Neural cell (in vitro differentiated cells): ENCODE data around the gene MICB. TPM values are rescaled to one million over a fixed set of nuclear protein-coding genes. Genes with fewer than 3 reads are reported as not detected.
A peak's percentile ranks its signal among the peaks of the same experiment; 100 is the strongest.
"Not testable (repeated sequence)": the region's sequence is repeated elsewhere in the genome, so short reads cannot be mapped to it uniquely, and the experiment has no call there.

Experiments
- H2AFZ ChIP-seq: fragments of 200-600, 300-800 bp; sonication (generic), shearing (Covaris generic); 2 replicates; pipeline ENCODE4 v1.6.0; 2014; ENCODE audit warnings: low read depth, mild to moderate bottlenecking, antibody characterized with exemption, low read length, moderate library complexity
- H3F3A ChIP-seq: fragments of 200-600 bp; shearing (Covaris generic); 2 replicates; pipeline ENCODE4 v1.6.1; 2016; ENCODE audit warnings: mild to moderate bottlenecking, moderate library complexity, mixed read lengths, antibody characterized with exemption, low read length; ENCODE audit not compliant: insufficient read depth, poor library complexity, severe bottlenecking
- H3K27ac ChIP-seq: fragments of 200-600, 300-800 bp; sonication (generic), shearing (Covaris generic); 2 replicates; pipeline ENCODE4 v1.5.1; 2014; ENCODE audit warnings: mild to moderate bottlenecking, low read length, moderate library complexity
- H3K27me3 ChIP-seq: fragments of 300-800, 200-600 bp; sonication (generic), shearing (Covaris generic); 2 replicates; pipeline ENCODE4 v1.6.0; 2014; ENCODE audit warnings: mild to moderate bottlenecking, low read depth, low read length, moderate library complexity; ENCODE audit not compliant: insufficient read depth
- H3K36me3 ChIP-seq: fragments of 300-800, 200-600 bp; sonication (generic), shearing (Covaris generic); 2 replicates; pipeline ENCODE4 v1.5.1; 2014; ENCODE audit warnings: mild to moderate bottlenecking, antibody characterized with exemption, low read length, moderate library complexity; ENCODE audit not compliant: insufficient read depth
- H3K4me2 ChIP-seq: fragments of 300-800, 200-600 bp; sonication (generic), shearing (Covaris generic); 2 replicates; pipeline ENCODE4 v1.6.0; 2014; ENCODE audit warnings: mild to moderate bottlenecking, low read length
- H3K4me3 ChIP-seq: fragments of 300-800, 200-600 bp; sonication (generic), shearing (Covaris generic); 2 replicates; pipeline ENCODE4 v1.5.1; 2014; ENCODE audit warnings: mild to moderate bottlenecking, low read length, moderate library complexity
- H3K79me2 ChIP-seq: fragments of 200-600 bp; shearing (Covaris generic); replicated peaks from 2 replicates; pipeline ENCODE4 v1.6.0; 2014; ENCODE audit warnings: mild to moderate bottlenecking, low read length, moderate library complexity; ENCODE audit not compliant: insufficient read depth
- H3K9ac ChIP-seq: fragments of 300-800, 200-600 bp; sonication (generic), shearing (Covaris generic); 2 replicates; pipeline ENCODE4 v1.6.1; 2016; ENCODE audit warnings: mild to moderate bottlenecking, low read length, mixed read lengths
- H3K9me2 ChIP-seq: fragments of 200-600 bp; shearing (Covaris generic); 2 replicates; pipeline ENCODE4 v1.6.1; 2016; ENCODE audit warnings: mild to moderate bottlenecking, low read length, mixed read lengths; ENCODE audit not compliant: insufficient read depth
- H3K9me3 ChIP-seq: fragments of 200-600, 300-800 bp; sonication (generic), shearing (Covaris generic); 2 replicates; pipeline ENCODE4 v1.6.1; 2016; ENCODE audit warnings: mild to moderate bottlenecking, mixed run types, low read length, moderate library complexity, mixed read lengths
- H4K20me1 ChIP-seq: fragments of 200-600 bp; shearing (Covaris generic); 2 replicates; pipeline ENCODE4 v1.6.1; 2016; ENCODE audit warnings: mild to moderate bottlenecking, mixed run types; ENCODE audit not compliant: insufficient read depth
- CTCF ChIP-seq: fragments of 450-650 bp; IDR thresholded peaks from 2 replicates; pipeline ENCODE4 v1.5.1; 2014; ENCODE audit warnings: antibody characterized with exemption, mild to moderate bottlenecking, moderate library complexity; ENCODE audit not compliant: poor library complexity, severe bottlenecking
- EP300 ChIP-seq: fragments of 450-650 bp; conservative IDR thresholded peaks from 2 replicates; pipeline ENCODE4 v1.6.1; 2014; ENCODE audit warnings: antibody characterized with exemption, mild to moderate bottlenecking, moderate library complexity; ENCODE audit not compliant: poor library complexity, severe bottlenecking
- EZH2 ChIP-seq: fragments of 200-600, 300-800 bp; shearing (Covaris generic), sonication (generic); IDR thresholded peaks from 2 replicates; pipeline ENCODE4 v1.6.1; 2014; ENCODE audit warnings: antibody characterized with exemption, low read length, borderline replicate concordance, mild to moderate bottlenecking; ENCODE audit not compliant: insufficient read depth, poor library complexity, severe bottlenecking
- MXI1 ChIP-seq: fragments of 450-650 bp; conservative IDR thresholded peaks from 2 replicates; pipeline ENCODE4 v1.6.1; 2014; ENCODE audit warnings: antibody characterized with exemption, mild to moderate bottlenecking; ENCODE audit not compliant: poor library complexity, severe bottlenecking
- POLR2AphosphoS5 ChIP-seq: IDR thresholded peaks from 2 replicates; pipeline ENCODE4 v1.6.1; 2012
- RAD21 ChIP-seq: fragments of 450-650 bp; conservative IDR thresholded peaks from 2 replicates; pipeline ENCODE4 v1.6.1; 2014; ENCODE audit warnings: antibody characterized with exemption, mild to moderate bottlenecking, moderate library complexity
- REST ChIP-seq: IDR thresholded peaks from 2 replicates; pipeline ENCODE4 v1.6.1; 2012; ENCODE audit warnings: borderline replicate concordance
- SMC3 ChIP-seq: fragments of 450-650 bp; conservative IDR thresholded peaks from 2 replicates; pipeline ENCODE4 v1.6.1; 2014; ENCODE audit warnings: antibody characterized with exemption, mild to moderate bottlenecking, moderate library complexity; ENCODE audit not compliant: poor library complexity
- TAF1 ChIP-seq: IDR thresholded peaks from 2 replicates; pipeline ENCODE4 v1.6.1; 2012; ENCODE audit warnings: low read depth
- polyA plus RNA-seq: library from polyadenylated mRNA; depleted of rRNA; stranded (reverse); fragments of >200 nt; gene quantifications from 2 replicates; pipeline ENCODE4 v1.2.3, GENCODE V29; 2014

Gene MICB
- polyA plus RNA-seq, 1 donor from 2014 or later: not detected

GRCh38 chr6:31489086-31489485, 8.9 kb upstream of the MICB start (continued):
- no peak for TF ChIP-seq SMC3

GRCh38 chr6:31490115-31490873, 7.7 kb upstream of the MICB start:
- Histone ChIP-seq H3K36me3 (no peaks in the 10 kb centered on the region), H3K4me2 (no peak overlapping the region), H3K9me3 (no peaks in the 10 kb centered on the region), H3K79me2 (no peaks in the 10 kb centered on the region), H3K9me2 (no peaks in the 10 kb centered on the region), H3K9ac (no peak overlapping the region), H2AFZ (no peak overlapping the region), H4K20me1 (no peaks in the 10 kb centered on the region), H3K4me3 (no peak overlapping the region), H3F3A (no peaks in the 10 kb centered on the region), H3K27me3 (peaks cover 23% of the 10 kb centered on the region), H3K27ac (no peak overlapping the region)
- TF ChIP-seq CTCF (no peak), TAF1 (no peak), EP300 (no peak), REST (no peak), EZH2 (no peak), POLR2AphosphoS5 (no peak), SMC3 (no peak), RAD21 (no peak), MXI1 (no peak)

GRCh38 chr6:31493550-31493874, 4.4 kb upstream of the MICB start:
- Histone ChIP-seq H3K27me3 (peaks cover 53% of the 10 kb centered on the region), H3K4me3 (peak overlapping the region; percentile 65)
- H3K27ac ChIP-seq, H3K36me3 ChIP-seq, H3K9me2 ChIP-seq, H2AFZ ChIP-seq, H3K4me2 ChIP-seq, H4K20me1 ChIP-seq, H3K79me2 ChIP-seq, H3F3A ChIP-seq, H3K9me3 ChIP-seq, H3K9ac ChIP-seq: not testable (repeated sequence)
